Suprapubic skin (tissue), 4 donors: ENCODE results near the gene CRYM. TPM values are rescaled to one million over a fixed set of nuclear protein-coding genes. Genes with fewer than 3 reads are reported as not detected.
"Not testable (repeated sequence)": the region's sequence is repeated elsewhere in the genome, so short reads cannot be mapped to it uniquely, and the experiment has no call there.

ENCODE experiments used
- DNase-seq, 2 donors: peaks; one replicate each; pipeline ENCODE4 v3.0.0-alpha.2; 2019; ENCODE audit warnings: low spot score in 2 of 2
- H3K27ac ChIP-seq: fragments of 200-600 bp; sonication (generic); one replicate; pipeline ENCODE4 v1.5.1; 2019
- H3K27me3 ChIP-seq: fragments of 200-600 bp; sonication (generic); one replicate; pipeline ENCODE4 v1.5.1; 2019
- H3K36me3 ChIP-seq: fragments of 200-600 bp; sonication (generic); one replicate; pipeline ENCODE4 v1.5.1; 2019
- H3K4me1 ChIP-seq: fragments of 200-600 bp; sonication (generic); one replicate; pipeline ENCODE4 v1.5.1; 2019
- H3K4me3 ChIP-seq: fragments of 200-600 bp; sonication (generic); one replicate; pipeline ENCODE4 v1.5.1; 2019; ENCODE audit warnings: mild to moderate bottlenecking
- H3K9me3 ChIP-seq: fragments of 200-600 bp; sonication (generic); one replicate; pipeline ENCODE4 v1.5.1; 2019
- EP300 ChIP-seq: sonication (generic); formaldehyde crosslinking; IDR thresholded peaks from one replicate; pipeline ENCODE4 v1.6.1; 2017; ENCODE audit warnings: antibody characterized with exemption
- POLR2A ChIP-seq, 2 donors: fragments of 450-650 bp; IDR thresholded peaks; one replicate each; pipeline ENCODE4 v1.6.1; 2017; ENCODE audit warnings: antibody characterized with exemption in 2 of 2, mild to moderate bottlenecking in 2 of 2, moderate library complexity in 2 of 2
- POLR2AphosphoS5 ChIP-seq, 3 donors: sonication (generic); formaldehyde crosslinking; IDR thresholded peaks; one replicate each; pipeline ENCODE4 v1.6.1; 2017; ENCODE audit warnings: antibody characterized with exemption in 3 of 3
- WGBS: methylation state at CpG from one replicate; pipeline ENCODE4 v1.1.5; 2018; 5-methylcytosine and 5-hydroxymethylcytosine counted together
- total RNA-seq, 4 donors: library from RNA; depleted of rRNA; stranded (reverse); fragments of >200 nt; gene quantifications; one replicate each; pipeline ENCODE4 v1.1.0, GENCODE V29; 2016
- TF ChIP-seq, protein P1 (sequence below), 2 donors: fragments of 200-600 bp in 1 of 2; fragments of 450-650 bp in 1 of 2; sonication (generic) in 1 of 2; IDR thresholded peaks; one replicate each; pipeline ENCODE4 v1.5.1; 2016 to 2019; ENCODE audit warnings: antibody characterized with exemption in 2 of 2, mild to moderate bottlenecking in 1 of 2, moderate library complexity in 1 of 2

The CRYM gene
- total RNA-seq, 4 donors from 2014 or later: 0.91 to 13.2 (median 5.5) TPM

DNA sequence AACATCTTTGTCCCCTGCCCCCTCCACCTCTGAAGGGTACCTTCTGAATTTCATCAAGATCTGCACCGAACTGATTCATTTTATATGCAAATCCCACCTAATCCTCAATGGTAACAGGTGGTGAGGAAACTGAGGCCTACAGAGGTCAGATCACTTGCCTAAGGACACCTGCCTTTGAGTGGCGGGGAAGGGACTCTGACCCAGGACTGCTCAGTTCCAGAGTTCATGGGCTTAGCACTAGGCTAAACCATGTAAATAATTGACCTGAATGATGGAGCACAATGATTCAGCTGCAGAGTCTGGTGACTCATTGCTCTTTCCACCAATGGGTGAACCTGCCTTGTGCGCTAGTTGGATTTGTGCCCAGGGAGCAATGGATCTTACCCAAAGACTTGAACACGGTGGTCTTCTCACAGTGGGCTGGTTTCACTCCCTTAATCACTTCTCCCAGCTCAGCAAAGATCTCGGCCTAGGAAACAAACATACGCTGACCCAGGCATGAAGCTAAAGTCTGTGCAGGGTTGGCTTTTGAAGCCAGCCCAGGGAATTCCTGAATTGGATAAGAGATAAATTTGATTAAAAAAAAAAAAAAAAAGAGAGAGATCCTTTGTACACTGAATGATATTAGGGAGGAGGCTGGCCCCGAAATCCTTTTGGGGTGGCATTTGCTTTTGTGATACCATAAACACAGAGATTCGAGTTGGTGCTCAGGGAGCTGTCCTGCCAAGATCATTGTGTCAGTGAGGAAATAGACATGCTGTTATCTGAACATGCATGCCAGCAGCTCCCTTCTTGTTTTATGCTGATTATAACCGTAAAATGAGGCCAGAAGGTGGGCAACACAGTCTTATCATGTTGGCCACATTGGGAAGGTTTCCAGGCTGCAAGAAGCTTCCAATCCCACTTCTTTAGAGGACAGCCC, 17.0 kb downstream of the CRYM start:
- Histone ChIP-seq H3K4me1 (peaks cover 4% of the 10 kb centered on the region), H3K27me3 (no peaks in the 10 kb centered on the region), H3K4me3 (no peak overlapping the region), H3K9me3 (no peaks in the 10 kb centered on the region), H3K27ac (no peak overlapping the region), H3K36me3 (no peaks in the 10 kb centered on the region)
- no peak for DNase-seq
- WGBS: 86% methylated on average over 9 of the region's 9 CpGs
- TF ChIP-seq, protein P1, sequence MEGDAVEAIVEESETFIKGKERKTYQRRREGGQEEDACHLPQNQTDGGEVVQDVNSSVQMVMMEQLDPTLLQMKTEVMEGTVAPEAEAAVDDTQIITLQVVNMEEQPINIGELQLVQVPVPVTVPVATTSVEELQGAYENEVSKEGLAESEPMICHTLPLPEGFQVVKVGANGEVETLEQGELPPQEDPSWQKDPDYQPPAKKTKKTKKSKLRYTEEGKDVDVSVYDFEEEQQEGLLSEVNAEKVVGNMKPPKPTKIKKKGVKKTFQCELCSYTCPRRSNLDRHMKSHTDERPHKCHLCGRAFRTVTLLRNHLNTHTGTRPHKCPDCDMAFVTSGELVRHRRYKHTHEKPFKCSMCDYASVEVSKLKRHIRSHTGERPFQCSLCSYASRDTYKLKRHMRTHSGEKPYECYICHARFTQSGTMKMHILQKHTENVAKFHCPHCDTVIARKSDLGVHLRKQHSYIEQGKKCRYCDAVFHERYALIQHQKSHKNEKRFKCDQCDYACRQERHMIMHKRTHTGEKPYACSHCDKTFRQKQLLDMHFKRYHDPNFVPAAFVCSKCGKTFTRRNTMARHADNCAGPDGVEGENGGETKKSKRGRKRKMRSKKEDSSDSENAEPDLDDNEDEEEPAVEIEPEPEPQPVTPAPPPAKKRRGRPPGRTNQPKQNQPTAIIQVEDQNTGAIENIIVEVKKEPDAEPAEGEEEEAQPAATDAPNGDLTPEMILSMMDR (IDR thresholded peaks at IDR 0.05): no peak
- TF ChIP-seq EP300 (no peak), POLR2A (IDR thresholded peaks at IDR 0.05) (no peak), POLR2AphosphoS5 (IDR thresholded peaks at IDR 0.05) (no peak)

DNA sequence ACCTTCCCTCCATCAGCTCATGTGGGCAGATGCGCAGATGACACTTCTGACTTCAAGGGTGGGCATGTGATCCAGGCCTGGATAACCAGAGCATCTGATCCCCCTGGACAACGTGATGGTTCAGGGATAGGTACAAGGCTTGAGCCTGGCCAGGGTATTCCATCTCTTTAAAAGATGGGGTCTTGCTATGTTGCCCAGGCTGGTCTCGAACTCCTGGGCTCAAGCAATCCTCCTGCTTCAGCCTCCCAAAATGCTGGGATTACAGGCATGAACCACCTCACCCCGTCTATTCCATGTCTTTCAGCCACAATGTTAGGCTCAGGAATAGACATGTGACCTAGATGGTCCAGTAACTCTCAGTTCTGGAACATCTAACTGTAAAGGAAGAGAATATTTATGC, 20.8 kb downstream of the CRYM start:
- no peak for DNase-seq
- H3K9me3 ChIP-seq: no peaks in the 10 kb centered on the region
- no peaks in the 10 kb centered on the region for H3K36me3 ChIP-seq
- H3K27ac ChIP-seq: no peak overlapping the region
- no peaks in the 10 kb centered on the region for H3K27me3 ChIP-seq
- no peak overlapping the region for H3K4me3 ChIP-seq
- H3K4me1 ChIP-seq: no peaks in the 10 kb centered on the region
- TF ChIP-seq EP300 (no peak), POLR2AphosphoS5 (IDR thresholded peaks at IDR 0.05) (no peak), POLR2A (IDR thresholded peaks at IDR 0.05) (no peak)
- TF ChIP-seq, protein P1 (IDR thresholded peaks at IDR 0.05): no peak
- 87% methylated on average over 4 of the region's 4 CpGs for WGBS

DNA sequence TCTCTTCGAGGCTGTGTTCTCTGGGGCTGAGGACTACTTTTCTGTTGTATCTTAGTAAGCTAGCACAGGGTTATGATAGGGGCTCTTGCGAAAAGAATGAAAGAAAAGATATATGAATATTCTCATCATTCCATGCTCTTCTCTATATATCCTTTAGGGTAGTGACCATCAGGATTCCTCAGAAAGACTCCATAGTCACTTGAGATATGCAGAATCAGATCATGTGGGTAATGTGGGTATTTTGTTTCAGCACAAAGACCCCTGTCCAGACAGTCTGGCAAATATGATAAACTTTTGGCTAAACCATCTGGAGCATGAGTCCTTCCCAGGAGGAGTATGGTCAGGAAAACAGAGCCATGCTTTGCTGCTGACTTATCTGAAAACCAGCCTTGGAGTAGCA, 21.5 kb downstream of the CRYM start:
- Histone ChIP-seq H3K9me3 (no peaks in the 10 kb centered on the region), H3K27me3 (no peaks in the 10 kb centered on the region), H3K4me3 (no peak overlapping the region), H3K4me1 (no peaks in the 10 kb centered on the region), H3K27ac (no peak overlapping the region), H3K36me3 (no peaks in the 10 kb centered on the region)
- no peak for DNase-seq
- 88% methylated on average over 2 of the region's 2 CpGs for WGBS
- no peak for TF ChIP-seq POLR2A (IDR thresholded peaks at IDR 0.05)
- TF ChIP-seq EP300: no peak
- no peak for TF ChIP-seq POLR2AphosphoS5 (IDR thresholded peaks at IDR 0.05)
- TF ChIP-seq, protein P1 (IDR thresholded peaks at IDR 0.05): no peak

DNA sequence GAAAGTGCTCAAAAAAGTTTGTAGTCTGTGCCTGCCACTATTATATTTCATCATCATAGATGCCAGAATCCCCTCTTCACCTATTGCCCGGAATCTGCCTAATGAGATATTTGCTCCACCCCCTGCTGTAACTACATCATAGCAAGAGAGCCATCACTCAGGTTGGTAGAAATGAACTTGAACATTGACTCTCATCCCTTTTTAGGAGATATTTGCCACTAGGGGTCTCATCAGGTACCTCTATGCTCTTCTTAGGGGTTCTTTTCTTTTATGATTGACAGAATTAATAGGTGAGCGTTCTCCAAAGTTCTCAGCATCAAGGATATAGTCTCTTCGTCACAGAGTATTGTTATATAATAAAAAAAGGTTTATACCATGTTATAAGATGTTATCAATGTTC, 24.6 kb downstream of the CRYM start:
- TF ChIP-seq POLR2A (IDR thresholded peaks at IDR 0.05): no peak
- TF ChIP-seq EP300: no peak
- TF ChIP-seq, protein P1 (IDR thresholded peaks at IDR 0.05): no peak
- TF ChIP-seq POLR2AphosphoS5 (IDR thresholded peaks at IDR 0.05): no peak
- H3K9me3 ChIP-seq: no peaks in the 10 kb centered on the region
- WGBS: 88% methylated on average over 3 of the region's 3 CpGs

DNA sequence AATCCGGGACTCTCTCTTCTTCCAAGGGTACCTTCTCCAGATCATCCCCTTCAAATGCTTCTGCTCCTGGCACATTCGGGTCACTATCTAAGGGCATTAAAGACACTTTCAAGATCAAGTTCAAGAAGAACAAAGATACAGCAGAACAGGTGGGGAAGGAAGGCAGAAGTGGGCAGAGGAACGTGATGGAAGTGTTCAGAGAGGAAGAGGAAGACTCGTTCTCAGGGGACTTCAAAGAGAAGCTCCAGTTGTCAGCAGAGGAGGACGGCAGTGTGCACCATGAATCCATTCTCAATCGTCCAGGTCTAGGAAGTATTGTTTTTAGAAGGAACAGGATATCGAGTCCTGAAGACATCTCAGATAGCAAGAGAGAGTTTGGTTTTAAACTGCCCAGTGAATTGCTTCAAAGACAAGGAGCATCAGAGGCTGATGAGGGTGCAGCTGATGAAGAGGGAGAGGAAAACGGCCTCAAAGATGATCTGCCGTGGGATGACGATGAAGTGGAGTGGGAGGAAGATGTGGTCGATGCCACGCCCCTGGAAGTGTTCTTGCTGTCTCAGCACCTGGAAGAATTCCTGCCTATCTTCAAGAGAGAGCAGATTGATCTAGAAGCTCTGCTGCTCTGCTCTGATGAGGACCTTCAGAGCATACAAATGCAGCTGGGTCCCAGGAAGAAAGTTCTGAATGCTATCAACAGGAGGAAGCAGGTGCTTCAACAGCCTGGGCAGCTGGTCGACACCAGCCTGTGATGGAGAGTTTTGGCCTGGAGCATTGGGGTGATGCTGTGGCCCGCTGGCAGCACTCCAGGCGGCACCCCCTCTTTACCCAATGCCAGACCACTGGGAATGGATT, 27.8 kb downstream of the CRYM start:
- WGBS: 87% methylated on average over 15 of the region's 15 CpGs
- no peaks in the 10 kb centered on the region for H3K36me3 ChIP-seq
- TF ChIP-seq POLR2AphosphoS5 (IDR thresholded peaks at IDR 0.05): no peak
- no peak for TF ChIP-seq POLR2A (IDR thresholded peaks at IDR 0.05)
- TF ChIP-seq EP300: no peak
- TF ChIP-seq, protein P1 (IDR thresholded peaks at IDR 0.05): no peak
- no peaks in the 10 kb centered on the region for H3K4me1 ChIP-seq
- H3K27me3 ChIP-seq: no peaks in the 10 kb centered on the region
- no peak overlapping the region for H3K27ac ChIP-seq
- H3K9me3 ChIP-seq: no peaks in the 10 kb centered on the region
- DNase-seq: no peak
- no peak overlapping the region for H3K4me3 ChIP-seq

More for the DNA sequence above, 24.6 kb downstream of the CRYM start:
- no peaks in the 10 kb centered on the region for H3K4me1 ChIP-seq
- H3K36me3 ChIP-seq: no peaks in the 10 kb centered on the region
- no peak overlapping the region for H3K4me3 ChIP-seq
- DNase-seq: no peak
- H3K27me3 ChIP-seq: no peaks in the 10 kb centered on the region
- H3K27ac ChIP-seq: no peak overlapping the region

- H3K9me3 ChIP-seq, H3K27ac ChIP-seq, H3K4me3 ChIP-seq, H3K36me3 ChIP-seq, H3K27me3 ChIP-seq, DNase-seq, H3K4me1 ChIP-seq: not testable (repeated sequence)
- WGBS: 86% methylated on average over 4 of the region's 4 CpGs
These were observed 29.9 kb downstream of the CRYM start for GRCh38 chr16:21248179-21248578.
